ENCODE data around the gene GSTM3.

DNA sequence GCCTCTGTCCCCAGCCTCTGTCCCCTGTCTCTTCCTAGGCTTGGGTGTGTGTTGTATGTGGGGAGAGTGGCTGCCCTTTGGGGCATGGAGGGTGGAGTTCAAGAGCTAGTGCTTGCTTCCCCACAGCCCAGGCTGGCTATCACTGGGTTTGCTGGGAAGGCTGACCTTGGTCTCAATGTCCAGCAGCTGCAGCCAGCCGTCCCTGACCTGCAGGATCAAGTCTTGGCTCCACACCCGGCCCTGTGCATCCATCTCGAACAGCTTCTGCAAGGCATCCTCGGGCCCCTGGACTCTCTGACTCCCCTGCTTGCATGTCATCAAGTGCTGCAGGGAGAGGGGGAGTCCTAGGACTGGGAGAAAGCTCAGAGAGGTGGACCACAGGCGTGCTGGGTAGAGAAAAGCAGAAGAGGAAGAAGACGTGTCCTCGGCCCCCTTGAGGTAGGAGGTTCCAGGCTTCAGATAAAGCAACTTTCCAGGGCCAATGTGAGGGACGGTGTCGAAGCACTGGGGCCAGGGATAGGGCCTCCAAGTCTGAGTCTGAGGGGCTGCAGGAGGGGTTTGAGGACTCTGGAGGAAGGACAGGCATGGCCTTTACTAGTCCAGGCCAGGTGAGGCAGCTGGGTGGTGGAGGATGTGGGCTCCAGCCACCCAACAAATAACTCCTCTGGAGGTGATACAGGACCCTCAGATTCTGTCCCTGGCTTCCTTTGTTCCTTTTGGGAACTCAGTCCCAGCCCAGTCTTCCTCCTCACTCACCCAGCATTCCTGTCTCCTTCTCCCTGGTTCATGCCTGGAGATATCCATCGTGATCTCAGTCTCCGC, 18.9 kb upstream of the GSTM3 start:
- TF ChIP-seq, protein P1, sequence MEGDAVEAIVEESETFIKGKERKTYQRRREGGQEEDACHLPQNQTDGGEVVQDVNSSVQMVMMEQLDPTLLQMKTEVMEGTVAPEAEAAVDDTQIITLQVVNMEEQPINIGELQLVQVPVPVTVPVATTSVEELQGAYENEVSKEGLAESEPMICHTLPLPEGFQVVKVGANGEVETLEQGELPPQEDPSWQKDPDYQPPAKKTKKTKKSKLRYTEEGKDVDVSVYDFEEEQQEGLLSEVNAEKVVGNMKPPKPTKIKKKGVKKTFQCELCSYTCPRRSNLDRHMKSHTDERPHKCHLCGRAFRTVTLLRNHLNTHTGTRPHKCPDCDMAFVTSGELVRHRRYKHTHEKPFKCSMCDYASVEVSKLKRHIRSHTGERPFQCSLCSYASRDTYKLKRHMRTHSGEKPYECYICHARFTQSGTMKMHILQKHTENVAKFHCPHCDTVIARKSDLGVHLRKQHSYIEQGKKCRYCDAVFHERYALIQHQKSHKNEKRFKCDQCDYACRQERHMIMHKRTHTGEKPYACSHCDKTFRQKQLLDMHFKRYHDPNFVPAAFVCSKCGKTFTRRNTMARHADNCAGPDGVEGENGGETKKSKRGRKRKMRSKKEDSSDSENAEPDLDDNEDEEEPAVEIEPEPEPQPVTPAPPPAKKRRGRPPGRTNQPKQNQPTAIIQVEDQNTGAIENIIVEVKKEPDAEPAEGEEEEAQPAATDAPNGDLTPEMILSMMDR (IDR thresholded peaks at IDR 0.05): no peak
- no peak for TF ChIP-seq POLR2A (IDR thresholded peaks at IDR 0.05)
